ENCODE results near the gene GRB10.

DNA sequence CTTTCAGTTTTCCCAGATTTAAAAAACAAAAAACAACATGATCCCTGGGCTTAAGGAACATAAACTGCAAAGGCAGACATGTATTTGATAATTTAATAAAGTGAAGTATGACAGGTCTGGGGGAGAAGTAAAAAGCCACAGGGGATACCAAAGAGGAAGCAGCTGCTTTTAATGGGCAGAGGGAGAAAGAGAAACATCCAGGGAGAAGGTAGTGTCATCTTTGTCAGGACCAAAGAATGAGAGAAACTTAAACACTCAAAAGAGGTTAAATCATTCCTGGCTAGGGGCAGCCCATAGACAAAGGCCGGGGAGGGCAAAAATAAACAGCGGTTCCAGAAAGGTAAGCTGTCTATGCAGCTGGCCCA, 94.5 kb downstream of the GRB10 start:
- TF ChIP-seq, protein P1, sequence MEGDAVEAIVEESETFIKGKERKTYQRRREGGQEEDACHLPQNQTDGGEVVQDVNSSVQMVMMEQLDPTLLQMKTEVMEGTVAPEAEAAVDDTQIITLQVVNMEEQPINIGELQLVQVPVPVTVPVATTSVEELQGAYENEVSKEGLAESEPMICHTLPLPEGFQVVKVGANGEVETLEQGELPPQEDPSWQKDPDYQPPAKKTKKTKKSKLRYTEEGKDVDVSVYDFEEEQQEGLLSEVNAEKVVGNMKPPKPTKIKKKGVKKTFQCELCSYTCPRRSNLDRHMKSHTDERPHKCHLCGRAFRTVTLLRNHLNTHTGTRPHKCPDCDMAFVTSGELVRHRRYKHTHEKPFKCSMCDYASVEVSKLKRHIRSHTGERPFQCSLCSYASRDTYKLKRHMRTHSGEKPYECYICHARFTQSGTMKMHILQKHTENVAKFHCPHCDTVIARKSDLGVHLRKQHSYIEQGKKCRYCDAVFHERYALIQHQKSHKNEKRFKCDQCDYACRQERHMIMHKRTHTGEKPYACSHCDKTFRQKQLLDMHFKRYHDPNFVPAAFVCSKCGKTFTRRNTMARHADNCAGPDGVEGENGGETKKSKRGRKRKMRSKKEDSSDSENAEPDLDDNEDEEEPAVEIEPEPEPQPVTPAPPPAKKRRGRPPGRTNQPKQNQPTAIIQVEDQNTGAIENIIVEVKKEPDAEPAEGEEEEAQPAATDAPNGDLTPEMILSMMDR (IDR thresholded peaks at IDR 0.05 in 4 of 5, conservative IDR thresholded peaks at IDR 0.05 in 1 of 5), result no peak
- no peak for TF ChIP-seq POLR2A (IDR thresholded peaks at IDR 0.05)
